Right cardiac atrium (tissue), 5 donors: ENCODE data around the gene TIGAR. TPM values are rescaled to one million over a fixed set of nuclear protein-coding genes. Genes with fewer than 3 reads are reported as not detected.

Experiments used
- ATAC-seq, 2 donors: fragments of 200-7000 bp; cut with Tn5 transposase; one replicate each; pipeline versions ENCODE4 v1.8.0 to v1.9.1; 2020; ENCODE audit warnings: moderate library complexity in 2 of 2, mild to moderate bottlenecking in 1 of 2
- DNase-seq, 3 donors: peaks; one replicate each; pipeline ENCODE4 v3.0.0-alpha.2; 2020
- H3K27ac ChIP-seq: one replicate; pipeline ENCODE4 v1.5.1; 2013; ENCODE audit warnings: mild to moderate bottlenecking, low read length, control low read depth, moderate library complexity
- H3K27me3 ChIP-seq: one replicate; pipeline ENCODE4 v1.6.1; 2013; ENCODE audit not compliant: control insufficient read depth, insufficient read depth
- H3K4me1 ChIP-seq: one replicate; pipeline ENCODE4 v1.6.1; 2013; ENCODE audit warnings: low read length; ENCODE audit not compliant: control insufficient read depth, insufficient read depth
- H3K4me3 ChIP-seq: one replicate; pipeline ENCODE4 v1.5.1; 2013; ENCODE audit warnings: low read length, control low read depth
- H3K9me3 ChIP-seq: one replicate; pipeline ENCODE4 v1.6.1; 2013; ENCODE audit warnings: low read length; ENCODE audit not compliant: control insufficient read depth
- WGBS: extraction: QIAGEN DNeasy Blood & Tissue Kit; methylation state at CpG from one replicate; pipeline ENCODE4 v1.1.7; 2013; 5-methylcytosine and 5-hydroxymethylcytosine counted together
- intact Hi-C, 4 donors: fragments of 100-400 bp; cut with DNase I; formaldehyde crosslinking; loops; one replicate each; pipeline versions ENCODE4 v1.11.0 to v1.14.0; 2022 to 2023
- polyA plus RNA-seq: library from polyadenylated mRNA; stranded (reverse); fragments of 200-250 nt; gene quantifications from one replicate; pipeline ENCODE4 v1.2.3, GENCODE V29; 2013
- total RNA-seq, 4 donors: library from RNA; stranded (reverse); fragmentation: NEBNext Ultra II Directional; extraction: Animal tissue kit (Norgen Biotek cat#: 25700); gene quantifications; one replicate each; pipeline ENCODE4 v1.2.1, GENCODE V29; 2021
- donor health status: healthy with polysubstance abuse.
- donor health status: DM: no; HTN: yes; CAD: no.
- donor health status: DM: no; HTN: no; CAD: no.
- donor health status: DM: no; HTN: yes; CAD: no; lungs with severe emphysema.
- donor health status: DM: yes; HTN: yes; CAD: no.

Gene TIGAR
- total and polyA plus RNA-seq, 5 donors: 4.9 to 14.5 (median 9.1) TPM

DNA sequence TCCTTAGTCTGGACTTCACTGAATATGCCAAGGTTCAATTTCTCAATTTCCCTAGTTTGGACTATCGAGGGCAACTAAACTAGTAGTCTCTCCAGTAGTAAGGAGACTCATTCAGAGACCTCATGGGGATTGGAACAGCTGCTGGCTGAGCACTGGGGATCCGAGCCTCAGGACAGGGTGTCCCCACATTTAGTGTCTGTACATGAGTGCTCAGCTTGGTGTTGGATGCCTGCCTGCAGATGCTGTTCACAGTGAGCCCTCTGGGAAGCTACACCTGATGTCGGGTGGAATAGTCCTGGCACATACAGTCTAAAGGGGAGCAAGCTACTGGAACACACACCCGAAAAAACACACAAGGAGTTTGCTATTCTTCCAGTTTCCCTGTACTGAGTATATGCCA is 59.3 kb downstream of the TIGAR start:
- Histone ChIP-seq H3K4me1 (no peaks in the 10 kb centered on the region), H3K4me3 (no peak overlapping the region), H3K27me3 (no peaks in the 10 kb centered on the region), H3K9me3 (no peaks in the 10 kb centered on the region), H3K27ac (no peak overlapping the region)
- ATAC-seq (no peak), DNase-seq (no peak)
- WGBS: 84% methylated on average over 4 of the region's 4 CpGs
- intact Hi-C loops: no loop called here

DNA sequence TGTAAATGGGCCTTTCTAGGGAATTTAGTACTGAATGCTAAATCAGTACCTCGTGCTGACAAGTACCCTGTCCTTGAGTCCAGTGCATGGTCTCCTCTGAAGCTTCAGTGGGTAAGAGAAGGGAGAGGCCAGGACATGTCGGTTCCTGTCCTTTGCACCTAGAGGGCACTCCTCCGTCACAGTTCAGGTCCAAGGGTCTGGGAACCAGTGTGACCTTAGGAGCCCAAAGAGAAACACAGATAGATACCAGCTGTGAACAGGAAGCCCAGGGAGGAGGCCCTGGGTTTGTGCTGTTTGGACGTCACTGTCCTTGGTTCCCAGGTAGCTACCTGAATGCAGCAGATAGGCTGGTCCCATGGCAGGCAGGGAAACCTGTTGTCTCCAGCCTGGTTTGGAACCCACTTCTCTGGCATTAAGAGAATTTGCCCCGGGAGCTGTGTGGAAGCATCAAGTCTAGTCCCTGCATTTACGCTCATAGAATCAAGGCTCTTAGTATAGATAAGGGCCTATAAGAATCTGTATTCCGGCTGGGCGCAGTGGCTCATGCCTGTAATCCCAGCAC is 62.4 kb downstream of the TIGAR start:
- ATAC-seq: no peak
- Histone ChIP-seq H3K27me3 (no peaks in the 10 kb centered on the region), H3K4me1 (no peaks in the 10 kb centered on the region), H3K4me3 (no peak overlapping the region), H3K9me3 (no peaks in the 10 kb centered on the region), H3K27ac (no peak overlapping the region)
- intact Hi-C loops: no loop called here
- peak in 1 of 3 donors; percentile 7 for DNase-seq
- WGBS: 72% methylated on average over 8 of the region's 8 CpGs

DNA sequence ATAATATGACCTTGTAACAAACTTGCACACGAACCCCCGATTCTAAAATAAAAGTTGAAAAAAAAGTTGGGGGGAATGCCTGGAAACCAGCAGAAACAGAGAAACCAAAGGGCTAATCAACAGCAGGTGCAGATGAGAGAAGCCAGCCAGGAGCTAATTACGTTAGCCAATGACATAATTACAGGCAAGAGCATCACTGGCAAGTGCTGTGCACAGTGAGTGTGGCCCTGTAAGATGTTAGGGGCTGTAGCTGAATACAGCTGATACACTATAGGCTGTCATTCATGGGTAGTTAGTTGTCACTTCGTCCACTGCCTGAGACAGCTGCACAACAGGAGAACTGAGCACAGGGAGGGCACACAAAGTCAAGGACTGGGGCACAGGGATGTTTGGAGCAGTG is 65.8 kb downstream of the TIGAR start:
- WGBS: 85% methylated on average over 4 of the region's 4 CpGs
- intact Hi-C loops: no loop called here
- ATAC-seq: no peak
- no peak overlapping the region for H3K27ac ChIP-seq
- no peak overlapping the region for H3K4me3 ChIP-seq
- H3K4me1 ChIP-seq: peaks cover under 1% of the 10 kb centered on the region
- peak in 1 of 3 donors; percentile 12 for DNase-seq
- no peaks in the 10 kb centered on the region for H3K27me3 ChIP-seq
- H3K9me3 ChIP-seq: no peaks in the 10 kb centered on the region

DNA sequence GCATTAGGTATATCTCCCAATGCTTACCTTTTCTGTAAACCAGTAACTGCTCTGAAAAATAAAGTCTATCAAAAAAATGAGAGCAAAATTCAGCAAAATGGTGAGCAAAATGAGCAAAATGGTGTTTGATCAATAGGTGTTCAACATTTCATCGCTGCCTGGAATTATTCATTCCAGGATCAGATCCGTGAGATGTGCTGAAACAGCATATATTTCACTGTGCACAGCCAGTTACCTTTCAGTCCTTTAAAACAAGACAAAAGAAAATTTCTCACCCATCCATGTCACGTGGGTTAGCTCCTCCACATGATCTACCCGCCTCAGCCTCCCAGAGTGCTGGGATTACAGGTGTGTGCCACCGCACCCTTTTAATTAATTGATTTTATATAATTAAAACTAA is 66.6 kb downstream of the TIGAR start:
- intact Hi-C loops: no loop called here
- Histone ChIP-seq H3K4me1 (peaks cover 5% of the 10 kb centered on the region), H3K9me3 (no peaks in the 10 kb centered on the region), H3K4me3 (no peak overlapping the region), H3K27me3 (no peaks in the 10 kb centered on the region), H3K27ac (no peak overlapping the region)
- DNase-seq: no peak
- no peak for ATAC-seq
- 94% methylated on average over 5 of the region's 5 CpGs for WGBS

DNA sequence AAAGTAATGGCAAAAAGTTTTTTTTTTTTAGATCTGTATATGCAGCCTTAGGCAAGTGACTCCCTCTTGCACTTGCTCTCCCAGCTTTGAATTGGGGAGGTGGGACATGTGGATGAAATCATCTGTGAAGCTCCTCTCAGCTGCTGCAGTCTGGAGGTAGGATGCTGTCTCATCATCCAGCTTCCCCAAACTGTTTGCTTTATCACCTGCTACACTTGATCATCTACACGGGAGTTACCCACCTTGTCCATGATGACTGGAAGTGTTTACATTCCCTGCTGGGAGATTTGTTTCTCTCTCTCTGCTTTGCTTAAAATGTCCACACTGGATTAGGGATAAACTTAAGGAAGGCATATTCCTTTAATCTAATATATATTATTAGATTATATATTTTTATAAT is 67.0 kb downstream of the TIGAR start:
- peaks cover 5% of the 10 kb centered on the region for H3K4me1 ChIP-seq
- 82% methylated on average over 1 of the region's 1 CpG for WGBS
- no peak overlapping the region for H3K4me3 ChIP-seq
- no peak for DNase-seq
- H3K27ac ChIP-seq: no peak overlapping the region
- ATAC-seq: no peak
- no peaks in the 10 kb centered on the region for H3K9me3 ChIP-seq
- H3K27me3 ChIP-seq: no peaks in the 10 kb centered on the region
- intact Hi-C loops: no loop called here

DNA sequence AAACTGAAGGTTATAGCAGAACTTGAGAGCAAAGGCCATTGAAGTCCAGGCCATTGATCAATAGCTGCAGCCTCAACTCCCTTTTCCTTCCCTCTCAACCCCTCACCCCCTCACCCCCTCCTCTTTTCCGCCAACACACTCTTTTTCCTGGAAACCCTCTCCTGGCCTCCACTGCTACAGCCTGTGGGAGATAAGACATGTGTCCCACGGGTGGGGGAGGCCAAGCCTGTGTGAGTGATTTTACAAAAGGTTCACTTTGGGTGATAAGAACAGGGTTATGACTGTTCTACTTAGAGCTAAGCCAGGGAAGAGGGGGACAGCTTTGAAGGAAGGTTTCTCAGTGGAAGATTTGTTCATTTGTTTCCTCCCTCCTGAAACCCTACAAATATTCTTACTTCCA is 67.6 kb downstream of the TIGAR start:
- H3K9me3 ChIP-seq: no peaks in the 10 kb centered on the region
- ATAC-seq (no peak), DNase-seq (no peak)
- peaks cover 5% of the 10 kb centered on the region for H3K4me1 ChIP-seq
- no peaks in the 10 kb centered on the region for H3K27me3 ChIP-seq
- no peak overlapping the region for H3K27ac ChIP-seq
- intact Hi-C loops: no loop called here
- no peak overlapping the region for H3K4me3 ChIP-seq
- WGBS: 30% methylated on average over 2 of the region's 2 CpGs

DNA sequence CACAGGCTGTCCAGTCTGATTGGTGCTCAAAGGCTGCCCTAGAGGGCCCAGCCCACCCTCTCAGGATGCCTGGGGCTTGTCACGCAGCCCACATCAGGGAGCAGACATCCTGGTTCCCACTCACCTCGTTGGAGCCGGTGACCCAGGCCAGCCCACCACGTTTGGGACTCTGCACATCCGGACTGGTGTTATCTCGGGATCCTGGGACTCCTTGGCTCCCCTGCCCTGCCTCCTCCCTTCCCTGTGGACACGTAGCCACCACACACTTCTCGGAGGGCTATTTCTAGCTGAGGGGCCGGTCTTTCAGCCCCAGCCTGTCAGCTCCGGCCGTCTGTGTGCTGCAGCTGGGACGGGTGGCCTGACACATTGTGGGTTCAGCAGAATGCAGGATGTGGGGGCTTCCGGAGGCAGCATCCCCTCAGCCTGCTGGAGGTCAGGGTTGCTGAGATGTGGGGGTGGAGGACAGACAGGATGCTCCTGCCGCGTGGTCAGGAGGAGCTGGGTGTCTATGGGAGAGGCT is 71.3 kb downstream of the TIGAR start:
- no peak overlapping the region for H3K4me3 ChIP-seq
- H3K27me3 ChIP-seq: no peaks in the 10 kb centered on the region
- peaks cover 5% of the 10 kb centered on the region for H3K4me1 ChIP-seq
- H3K9me3 ChIP-seq: no peaks in the 10 kb centered on the region
- peak; percentile 68 to 82 for ATAC-seq
- DNase-seq: peak; percentile 14 to 69 (median 49)
- WGBS: 13% methylated on average over 15 of the region's 15 CpGs
- H3K27ac ChIP-seq: no peak overlapping the region
- intact Hi-C loops: no loop called here

DNA sequence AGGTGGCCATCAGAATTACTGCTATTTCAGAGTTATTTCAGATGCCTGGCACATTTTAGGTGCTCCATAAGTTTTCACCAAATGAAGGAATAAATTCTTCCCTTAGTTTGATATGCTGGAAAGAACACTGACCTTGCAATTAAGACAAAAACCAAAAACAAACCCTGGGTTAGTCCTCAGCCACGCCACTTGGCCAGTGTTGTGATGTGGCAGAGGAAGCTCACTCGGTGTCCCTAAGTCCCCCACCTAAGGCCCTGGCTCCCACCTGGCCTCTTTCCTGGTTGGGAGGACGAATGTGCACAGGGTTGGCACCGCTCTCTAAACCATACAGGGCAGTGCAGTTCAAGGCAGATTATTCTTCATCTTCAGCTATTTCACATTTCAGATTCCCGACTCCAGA is 72.2 kb downstream of the TIGAR start:
- no peak overlapping the region for H3K27ac ChIP-seq
- ATAC-seq (no peak), DNase-seq (no peak)
- no peaks in the 10 kb centered on the region for H3K27me3 ChIP-seq
- H3K4me1 ChIP-seq: peaks cover 5% of the 10 kb centered on the region
- H3K4me3 ChIP-seq: no peak overlapping the region
- 79% methylated on average over 5 of the region's 5 CpGs for WGBS
- no peaks in the 10 kb centered on the region for H3K9me3 ChIP-seq
- intact Hi-C loops: no loop called here

DNA sequence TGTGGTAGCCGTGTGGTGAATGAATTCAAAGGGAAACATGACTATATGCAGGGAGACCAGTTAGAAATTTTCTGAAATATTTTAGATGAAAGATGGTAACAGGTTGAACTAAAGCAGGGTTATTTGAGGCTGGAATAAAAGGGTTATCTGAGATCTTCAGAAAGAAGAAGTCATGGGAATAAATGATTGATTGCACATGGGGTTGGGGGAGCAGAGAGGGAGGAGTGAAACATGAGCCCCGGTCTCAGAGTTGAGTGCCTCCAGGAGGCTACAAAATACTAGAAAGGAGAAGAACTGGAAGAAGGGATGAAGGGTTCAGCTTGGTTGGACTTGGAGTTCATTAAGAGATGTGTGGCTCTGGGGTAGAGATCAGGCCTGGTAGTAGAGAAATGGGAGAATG is 74.8 kb downstream of the TIGAR start:
- Histone ChIP-seq H3K4me3 (no peak overlapping the region), H3K27ac (no peak overlapping the region), H3K4me1 (peaks cover 5% of the 10 kb centered on the region), H3K27me3 (no peaks in the 10 kb centered on the region), H3K9me3 (no peaks in the 10 kb centered on the region)
- intact Hi-C loops: no loop called here
- DNase-seq: no peak
- no peak for ATAC-seq
- WGBS: 79% methylated on average over 2 of the region's 2 CpGs

DNA sequence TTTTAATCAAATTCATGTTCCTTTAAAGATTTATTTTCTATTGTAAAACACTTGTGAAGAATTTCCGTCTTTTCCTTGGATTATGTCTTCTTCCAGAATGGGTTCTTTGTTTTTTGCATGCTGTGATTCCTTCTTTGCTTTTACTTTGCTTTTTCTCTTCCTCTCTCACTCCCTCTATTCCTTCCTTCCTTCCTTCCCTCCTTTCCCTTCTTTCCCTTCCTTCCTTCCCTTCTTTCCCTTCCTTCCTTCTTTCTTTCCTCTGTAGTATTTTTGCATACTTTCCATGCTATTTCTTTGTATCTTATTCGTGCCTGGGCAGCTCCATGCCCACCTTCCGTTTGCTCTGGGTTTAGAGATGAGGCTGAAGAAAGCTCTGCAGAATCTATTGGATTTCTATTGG is 80.1 kb downstream of the TIGAR start:
- H3K4me1 ChIP-seq: no peaks in the 10 kb centered on the region
- 84% methylated on average over 3 of the region's 3 CpGs for WGBS
- intact Hi-C loops: no loop called here
- no peaks in the 10 kb centered on the region for H3K9me3 ChIP-seq
- H3K4me3 ChIP-seq: no peak overlapping the region
- ATAC-seq (no peak), DNase-seq (no peak)
- no peak overlapping the region for H3K27ac ChIP-seq
- no peaks in the 10 kb centered on the region for H3K27me3 ChIP-seq

DNA sequence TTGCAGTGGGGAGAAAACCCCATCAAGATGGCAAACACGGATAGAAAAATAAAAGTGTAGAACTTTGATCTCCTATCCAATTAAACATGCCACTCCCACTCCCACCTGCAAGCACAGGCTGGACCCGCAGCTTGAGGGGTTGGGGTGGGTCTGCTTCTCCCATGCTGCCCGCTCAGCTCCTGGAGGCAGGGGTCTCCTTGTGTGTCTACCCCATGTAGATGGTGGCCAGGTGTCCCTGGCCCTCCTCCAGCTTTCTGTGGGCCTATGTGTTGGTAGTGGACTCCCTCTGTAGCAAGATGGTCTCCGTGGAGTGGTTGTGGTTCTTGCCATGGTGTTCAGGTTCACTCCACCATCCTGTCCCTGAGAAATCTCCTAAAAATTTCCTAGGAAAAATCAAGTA is 82.0 kb downstream of the TIGAR start:
- WGBS: 88% methylated on average over 4 of the region's 4 CpGs
- Histone ChIP-seq H3K27me3 (no peaks in the 10 kb centered on the region), H3K4me3 (no peak overlapping the region), H3K4me1 (no peaks in the 10 kb centered on the region), H3K9me3 (no peaks in the 10 kb centered on the region), H3K27ac (no peak overlapping the region)
- intact Hi-C loops: no loop called here
- DNase-seq: no peak
- ATAC-seq: no peak
